Activated T-cell treated with anti-CD3 and anti-CD28 coated beads, Interleukin-2, amount 50 U/mL, for 1 hour (primary cell): ENCODE data around the gene RING1.
A peak's percentile ranks its signal among the peaks of the same experiment; 100 is the strongest.
"Not testable (repeated sequence)": the region's sequence is repeated elsewhere in the genome, so short reads cannot be mapped to it uniquely, and the experiment has no call there.

Source experiments
- DNase-seq: peaks from one replicate; pipeline ENCODE4 v3.0.0-alpha.2; 2020

Gene RING1

DNA sequence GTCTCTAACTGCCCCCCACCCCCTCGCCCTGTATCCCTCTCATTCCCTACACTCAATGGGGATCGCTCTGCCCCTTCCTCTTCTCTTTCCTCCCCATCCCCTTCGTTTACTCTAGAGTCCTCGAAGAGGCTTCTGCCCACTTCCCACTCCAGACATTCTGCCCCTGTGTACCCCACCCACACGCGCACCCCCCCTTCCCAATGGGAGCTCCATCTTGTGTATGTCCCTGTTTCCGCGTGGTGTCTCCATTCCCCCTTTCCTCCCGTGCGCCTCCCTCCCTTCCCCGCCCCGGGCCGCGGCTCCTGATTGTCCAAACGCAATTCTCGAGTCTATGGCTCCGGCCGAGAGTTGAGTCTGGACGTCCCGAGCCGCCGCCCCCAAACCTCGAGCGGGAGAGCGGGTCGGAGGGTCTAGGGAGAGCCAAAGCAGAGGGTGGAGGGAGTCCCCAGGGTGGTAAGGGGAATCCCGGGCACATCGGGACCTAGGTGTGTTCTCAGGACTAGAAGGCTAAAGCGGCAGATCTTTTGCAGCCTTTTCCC, 679 bp upstream of the RING1 start:
- no peak for DNase-seq

DNA sequence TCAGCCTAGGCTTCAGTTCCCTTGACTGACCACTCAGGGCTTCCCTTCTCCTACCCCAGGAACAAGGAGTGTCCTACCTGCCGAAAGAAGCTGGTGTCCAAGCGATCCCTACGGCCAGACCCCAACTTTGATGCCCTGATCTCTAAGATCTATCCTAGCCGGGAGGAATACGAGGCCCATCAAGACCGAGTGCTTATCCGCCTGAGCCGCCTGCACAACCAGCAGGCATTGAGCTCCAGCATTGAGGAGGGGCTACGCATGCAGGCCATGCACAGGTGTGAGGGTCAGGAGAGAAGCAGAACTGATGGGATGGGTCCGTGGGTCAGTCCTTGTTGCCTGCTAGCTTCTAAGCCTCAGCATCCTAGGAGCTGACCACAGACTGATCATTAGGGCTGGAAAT, 1.6 kb downstream of the RING1 start:
- DNase-seq, result no peak

- DNase-seq, result no peak
Observed at GRCh38 chr6:33211136-33211535, 2.8 kb downstream of the RING1 start.

GRCh38 chr6:33211666-33212422, 3.5 kb downstream of the RING1 start:
- no peak for DNase-seq

DNA sequence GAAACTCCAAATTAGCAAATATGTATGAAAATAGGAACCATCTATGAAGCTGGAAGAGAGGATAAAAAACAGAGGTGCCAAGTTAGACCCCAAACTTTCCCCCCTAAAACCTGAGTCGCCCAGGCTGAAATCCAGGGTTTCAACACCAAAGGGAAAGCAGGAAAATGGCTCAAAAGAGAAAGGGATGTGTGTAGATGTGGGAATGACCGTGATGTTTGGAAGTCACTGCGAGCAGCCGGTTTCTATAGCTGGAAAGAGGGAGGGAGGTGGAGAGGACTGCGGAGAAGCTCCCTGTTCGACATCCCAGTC, 4.5 kb downstream of the RING1 start:
- DNase-seq, result no peak

GRCh38 chr6:33213166-33213988, 5.1 kb downstream of the RING1 start:
- peak; percentile 43 for DNase-seq

GRCh38 chr6:33213989-33214335, 5.7 kb downstream of the RING1 start:
- no peak for DNase-seq

DNA sequence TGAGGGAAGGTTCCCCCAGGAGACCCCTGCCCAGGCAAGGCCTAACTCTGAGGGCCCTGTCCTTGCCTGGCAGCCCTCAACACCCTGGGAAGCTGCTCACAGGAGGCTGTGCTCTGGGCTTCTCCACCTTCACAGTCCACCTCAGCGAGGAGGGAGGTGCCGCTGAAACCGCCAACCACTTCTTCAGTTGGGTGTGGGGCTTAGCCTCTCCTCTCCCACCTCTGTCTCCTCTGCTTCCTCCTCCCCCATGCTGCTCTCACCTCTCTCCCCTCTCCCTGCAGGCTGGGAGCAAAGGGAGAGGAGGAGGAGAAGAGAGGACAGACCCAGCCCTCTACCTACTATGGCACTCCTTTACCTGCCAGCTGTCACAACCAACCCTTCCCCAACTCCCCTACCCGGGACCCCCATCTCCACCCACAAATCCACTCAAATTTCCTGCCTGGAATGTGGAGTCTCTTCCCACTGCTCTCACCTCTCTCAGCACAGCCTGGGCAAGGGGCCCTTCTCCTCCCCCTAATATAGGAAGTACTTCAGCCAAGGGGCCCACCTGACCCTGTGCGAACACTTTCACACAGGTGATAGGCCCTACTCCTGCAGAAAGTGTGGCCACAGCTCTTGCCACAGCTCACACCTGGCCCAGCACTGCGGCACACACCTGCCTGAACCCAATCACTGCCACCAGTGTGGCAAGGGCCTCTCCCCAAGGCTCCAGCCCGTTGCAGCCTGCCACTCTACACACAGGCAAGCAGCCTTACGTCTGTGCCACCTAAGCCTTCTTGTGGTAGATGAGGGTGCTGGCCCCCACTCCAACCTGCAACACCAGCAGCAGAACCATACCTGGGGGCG, 7.2 kb downstream of the RING1 start:
- no peak for DNase-seq

DNA sequence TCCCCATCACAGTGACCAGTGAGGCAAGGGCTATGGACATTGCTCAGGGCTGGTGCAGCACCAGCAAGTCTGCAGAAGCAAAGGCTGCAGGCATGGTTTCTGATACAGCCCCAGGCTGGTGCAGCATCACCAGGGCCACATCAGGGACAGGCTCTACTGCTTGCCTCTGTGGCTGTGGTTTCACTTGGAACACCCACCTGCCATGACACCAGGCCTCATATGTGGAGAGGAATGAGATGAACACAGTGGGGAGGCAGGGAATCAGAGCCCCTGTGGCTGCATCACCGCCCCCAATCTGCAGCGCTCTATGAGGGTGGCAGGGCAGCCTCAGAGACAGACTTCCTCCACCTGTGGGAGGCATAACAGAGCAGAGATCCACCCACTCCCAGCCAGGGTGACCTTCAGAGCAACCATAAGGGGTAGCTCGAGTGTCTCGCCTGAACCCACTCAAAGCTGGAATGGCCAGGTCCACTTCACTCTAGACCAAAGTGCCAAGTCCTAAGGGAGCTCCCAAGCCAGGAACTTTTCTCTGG, 7.9 kb downstream of the RING1 start:
- no peak for DNase-seq

DNA sequence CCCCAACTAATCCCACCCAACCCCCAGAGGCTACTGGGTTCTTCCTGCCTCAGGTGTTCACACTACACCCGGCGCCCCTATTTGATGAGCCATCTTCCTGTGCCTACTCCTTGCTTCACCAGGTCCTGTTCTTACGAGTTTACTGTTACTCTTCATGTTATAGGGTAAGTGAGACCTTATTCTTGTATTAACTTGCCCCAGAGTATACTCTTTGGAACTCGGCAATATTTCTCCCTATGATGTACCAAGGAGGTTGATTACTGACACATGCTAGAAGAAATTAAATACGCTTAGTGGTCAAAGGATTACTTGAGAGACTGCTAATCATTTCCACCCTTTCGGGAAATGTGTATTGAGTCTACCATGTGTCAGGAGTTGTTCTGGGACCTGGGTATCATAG, 8.9 kb downstream of the RING1 start:
- DNase-seq, result no peak

DNA sequence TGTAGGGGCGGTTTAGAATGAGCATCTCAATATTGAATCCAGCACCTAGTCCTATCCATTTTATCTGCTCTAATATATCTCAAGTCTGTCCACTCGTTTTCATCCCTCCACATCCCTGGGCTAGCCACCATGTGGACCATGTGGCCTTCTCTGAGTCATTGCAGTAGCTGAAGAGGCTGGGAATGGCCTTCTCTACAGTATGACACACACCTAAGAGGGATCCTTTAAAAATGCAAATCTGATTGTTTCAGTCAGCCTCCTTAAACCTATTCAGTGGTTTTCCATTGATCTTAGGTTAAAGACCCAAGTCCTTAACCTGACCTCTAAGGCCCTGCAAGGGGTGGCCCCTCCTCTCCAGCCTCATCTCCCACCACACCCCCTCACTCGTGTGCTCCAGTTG, 9.4 kb downstream of the RING1 start:
- no peak for DNase-seq

GRCh38 chr6:33226503-33227120, 18.3 kb downstream of the RING1 start:
- not testable (repeated sequence) for DNase-seq

- no peak for DNase-seq
Observed at GRCh38 chr6:33235221-33235634, 26.9 kb downstream of the RING1 start.

DNA sequence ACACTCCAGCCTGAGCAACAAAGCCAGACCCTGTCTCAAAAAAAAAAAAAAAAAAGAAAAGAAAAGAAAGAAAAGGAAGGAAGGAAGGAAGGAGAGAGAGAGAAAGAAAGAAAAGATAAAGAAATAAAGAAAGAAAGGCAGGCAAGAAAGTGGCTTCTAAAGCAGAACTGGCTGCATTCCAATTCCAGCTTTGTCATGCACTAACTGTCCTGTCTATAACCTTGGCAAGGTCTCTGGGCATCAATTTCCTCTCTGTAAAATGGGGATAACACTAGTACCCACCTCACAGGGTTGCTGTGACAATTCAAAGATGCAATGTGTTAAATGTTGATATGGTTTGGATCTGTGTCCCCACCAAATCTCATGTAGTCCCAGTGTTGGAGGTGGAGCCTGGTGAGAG, 28.0 kb downstream of the RING1 start:
- no peak for DNase-seq

DNA sequence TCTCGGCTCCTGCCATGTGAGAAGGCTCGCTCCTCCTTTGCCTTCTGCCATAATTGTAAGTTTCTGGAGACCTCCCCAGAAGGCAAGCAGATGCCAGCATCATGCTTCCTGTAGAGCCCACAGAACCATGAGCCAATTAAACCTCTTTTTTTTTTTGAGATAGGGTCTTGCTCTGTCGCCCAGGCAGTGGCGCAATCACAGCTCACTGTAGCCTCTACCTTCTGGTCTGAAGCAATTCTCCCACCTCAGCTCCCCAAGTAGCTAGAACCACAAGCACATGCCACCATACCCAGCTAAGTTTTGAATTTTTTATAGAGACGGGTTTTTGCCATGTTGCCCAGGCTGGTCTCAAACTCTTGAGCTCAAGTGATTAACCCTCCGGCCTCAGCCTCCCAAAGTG, 28.6 kb downstream of the RING1 start:
- DNase-seq, result no peak

- no peak for DNase-seq
Observed at GRCh38 chr6:33237741-33238140, 29.4 kb downstream of the RING1 start.

GRCh38 chr6:33241968-33242367, 33.7 kb downstream of the RING1 start:
- DNase-seq, result no peak

- DNase-seq, result no peak
Observed at GRCh38 chr6:33243476-33243875, 35.2 kb downstream of the RING1 start.

GRCh38 chr6:33247977-33248642, 39.8 kb downstream of the RING1 start:
- DNase-seq, result peak; percentile 93

GRCh38 chr6:33248643-33248931, 40.3 kb downstream of the RING1 start:
- DNase-seq, result no peak

DNA sequence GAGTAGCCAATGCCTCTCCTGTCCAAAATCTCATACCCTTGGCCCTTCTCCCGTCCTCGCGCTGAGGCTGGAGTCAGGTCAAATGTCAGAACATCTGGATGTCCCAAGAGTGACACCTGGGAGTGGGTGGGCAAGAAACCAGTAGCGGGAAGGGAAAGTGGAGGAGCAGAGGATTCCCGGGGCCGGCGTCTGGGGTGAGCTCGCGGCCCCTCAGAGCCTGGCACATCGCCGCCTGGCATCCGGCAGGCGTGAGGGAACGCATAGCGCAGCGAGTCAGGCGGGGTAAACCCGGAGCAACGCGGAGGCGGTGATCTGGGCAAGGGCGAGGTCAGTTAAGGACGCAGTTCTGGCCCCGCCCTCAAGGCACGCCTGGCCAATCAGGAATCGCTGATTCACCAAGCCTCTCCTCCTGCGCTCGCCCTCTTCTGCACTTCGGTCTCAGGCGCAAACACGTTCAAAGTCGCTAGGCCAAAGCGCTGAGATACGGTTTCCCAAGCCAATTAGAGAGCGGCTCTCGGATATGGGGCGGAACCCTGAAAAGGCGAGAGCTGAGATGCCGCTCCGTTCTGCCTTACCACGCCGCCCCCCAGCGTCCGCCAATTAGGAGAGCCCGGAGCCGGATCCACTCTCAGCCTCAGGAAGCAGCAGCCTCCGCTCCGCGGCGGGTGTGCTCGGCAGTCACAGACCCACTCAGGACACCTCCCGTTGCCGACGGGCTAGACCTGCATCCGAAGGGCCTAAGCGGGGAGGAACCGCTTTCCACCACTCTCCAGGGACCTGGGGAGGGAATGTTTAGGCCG, 40.8 kb downstream of the RING1 start:
- peak; percentile 94 for DNase-seq
